ENCODE results near the gene GABPB1.

GABPB1 gene

DNA sequence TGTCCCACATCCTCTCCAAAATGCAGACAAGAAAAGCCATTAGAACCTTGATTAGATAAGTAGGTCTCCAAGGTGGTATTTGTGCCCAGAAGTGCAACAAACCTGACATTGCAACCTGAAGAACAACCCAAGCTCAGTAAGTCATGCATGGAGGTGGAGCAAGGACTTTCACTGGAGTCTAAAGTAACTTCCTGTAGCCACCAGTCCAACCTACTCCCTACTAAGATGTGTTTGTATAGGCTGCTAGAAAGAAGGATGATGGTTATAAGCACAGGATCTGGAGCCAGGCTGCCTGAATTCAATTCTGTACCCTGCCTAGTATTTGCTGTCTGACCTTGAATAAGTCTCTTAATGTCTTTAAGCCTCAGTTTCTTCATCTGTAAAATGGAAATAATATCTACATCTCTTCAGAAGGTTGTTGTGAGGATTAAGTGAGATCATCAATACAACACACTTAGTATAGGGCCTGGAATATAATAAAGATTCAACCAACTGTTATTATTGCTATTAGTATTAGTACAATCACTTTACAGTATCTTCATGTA, 121.7 kb downstream of the GABPB1 start:
- H3K27me3 ChIP-seq (ENCODE audit: control insufficient read depth in 2 of 2, insufficient read depth in 2 of 2, low read length in 2 of 2), result no peaks in the 10 kb centered on the region
- H3K4me3 ChIP-seq (ENCODE audit: low read length in 2 of 2), result no peak overlapping the region
- H3K4me1 ChIP-seq (ENCODE audit: control insufficient read depth in 2 of 2, insufficient read depth in 2 of 2, low read length in 2 of 2), result peaks cover 2 to 5% of the 10 kb centered on the region in 2 donors
- no peaks in the 10 kb centered on the region for H3K9me3 ChIP-seq (ENCODE audit: control insufficient read depth in 2 of 2, low read length in 2 of 2)
- H3K27ac ChIP-seq (ENCODE audit: low read depth in 2 of 2, low read length in 2 of 2), result peak overlapping the region; percentile 13 to 66
- no peak overlapping the region for H3K9ac ChIP-seq (ENCODE audit: low read depth in 1 of 2, low read length in 2 of 2)
- peaks cover 0 to 4% of the 10 kb centered on the region in 2 donors for H3K36me3 ChIP-seq (ENCODE audit: control insufficient read depth in 2 of 2, insufficient read depth in 2 of 2, low read length in 2 of 2)

GRCh38 chr15:50232791-50233190, 122.2 kb downstream of the GABPB1 start:
- H3K9me3 ChIP-seq (ENCODE audit: control insufficient read depth in 2 of 2, low read length in 2 of 2), result no peaks in the 10 kb centered on the region

DNA sequence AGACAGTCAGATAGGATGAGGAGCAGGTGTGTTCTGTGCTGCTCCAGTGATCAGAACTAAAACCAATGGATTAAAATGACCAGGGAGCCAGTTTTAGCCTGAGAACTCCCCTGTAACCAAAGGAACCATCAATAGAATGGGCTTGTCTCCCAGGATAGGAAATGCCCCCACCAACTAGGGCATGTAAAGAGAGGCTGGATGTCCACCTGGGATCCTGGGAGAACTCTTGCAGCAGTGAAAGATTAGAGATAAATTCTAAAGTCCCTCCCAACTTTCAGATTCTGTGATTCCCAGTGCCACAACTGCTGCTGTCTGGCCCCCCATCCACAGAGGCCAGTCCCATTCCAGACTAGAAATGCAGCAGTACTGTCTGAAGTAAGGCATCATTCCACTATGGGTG, 123.2 kb downstream of the GABPB1 start:
- Histone ChIP-seq H3K36me3 (ENCODE audit: control insufficient read depth in 2 of 2, insufficient read depth in 2 of 2, low read length in 2 of 2) (peaks cover 0 to 9% of the 10 kb centered on the region in 2 donors), H3K27ac (ENCODE audit: low read depth in 2 of 2, low read length in 2 of 2) (no peak overlapping the region), H3K9me3 (ENCODE audit: control insufficient read depth in 2 of 2, low read length in 2 of 2) (no peaks in the 10 kb centered on the region), H3K4me3 (ENCODE audit: low read length in 2 of 2) (no peak overlapping the region), H3K4me1 (ENCODE audit: control insufficient read depth in 2 of 2, insufficient read depth in 2 of 2, low read length in 2 of 2) (peaks cover 2 to 5% of the 10 kb centered on the region in 2 donors), H3K27me3 (ENCODE audit: control insufficient read depth in 2 of 2, insufficient read depth in 2 of 2, low read length in 2 of 2) (no peaks in the 10 kb centered on the region), H3K9ac (ENCODE audit: low read depth in 1 of 2, low read length in 2 of 2) (no peak overlapping the region)

More at GRCh38 chr15:50232791-50233190, 122.2 kb downstream of the GABPB1 start:
- no peak overlapping the region for H3K9ac ChIP-seq (ENCODE audit: low read depth in 1 of 2, low read length in 2 of 2)
- peaks cover 0 to 4% of the 10 kb centered on the region in 2 donors for H3K36me3 ChIP-seq (ENCODE audit: control insufficient read depth in 2 of 2, insufficient read depth in 2 of 2, low read length in 2 of 2)
- H3K27ac ChIP-seq (ENCODE audit: low read depth in 2 of 2, low read length in 2 of 2), result peak overlapping the region in 1 of 2 donors; percentile 11
- no peaks in the 10 kb centered on the region for H3K27me3 ChIP-seq (ENCODE audit: control insufficient read depth in 2 of 2, insufficient read depth in 2 of 2, low read length in 2 of 2)
- H3K4me3 ChIP-seq (ENCODE audit: low read length in 2 of 2), result no peak overlapping the region
- H3K4me1 ChIP-seq (ENCODE audit: control insufficient read depth in 2 of 2, insufficient read depth in 2 of 2, low read length in 2 of 2), result peaks cover 2 to 5% of the 10 kb centered on the region in 2 donors

DNA sequence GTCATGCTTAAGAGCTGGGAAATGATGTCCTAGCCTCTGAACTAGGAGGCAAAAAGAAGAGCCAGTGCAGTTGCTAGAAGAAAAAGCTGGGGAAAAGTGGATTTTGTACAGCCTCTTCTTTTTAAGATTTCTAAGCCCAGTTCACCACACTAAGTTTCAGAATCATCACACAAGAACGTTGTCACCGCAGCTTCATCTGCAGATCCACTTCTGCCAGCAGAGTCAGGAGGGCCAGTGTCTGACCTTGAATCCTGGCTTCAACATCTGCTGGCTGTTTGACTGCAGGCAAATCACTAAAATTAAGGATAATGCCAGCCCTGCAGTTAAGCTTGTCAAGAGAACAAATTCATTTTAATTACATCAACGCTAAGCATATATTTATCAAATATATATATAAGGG, 125.7 kb downstream of the GABPB1 start:
- H3K9me3 ChIP-seq (ENCODE audit: control insufficient read depth in 2 of 2, low read length in 2 of 2), result no peaks in the 10 kb centered on the region
- no peak overlapping the region for H3K27ac ChIP-seq (ENCODE audit: low read depth in 2 of 2, low read length in 2 of 2)
- H3K27me3 ChIP-seq (ENCODE audit: control insufficient read depth in 2 of 2, insufficient read depth in 2 of 2, low read length in 2 of 2), result no peaks in the 10 kb centered on the region
- peaks cover 2 to 5% of the 10 kb centered on the region in 2 donors for H3K4me1 ChIP-seq (ENCODE audit: control insufficient read depth in 2 of 2, insufficient read depth in 2 of 2, low read length in 2 of 2)
- no peak overlapping the region for H3K4me3 ChIP-seq (ENCODE audit: low read length in 2 of 2)
- H3K9ac ChIP-seq (ENCODE audit: low read depth in 1 of 2, low read length in 2 of 2), result no peak overlapping the region
- peaks cover 0 to 5% of the 10 kb centered on the region in 2 donors for H3K36me3 ChIP-seq (ENCODE audit: control insufficient read depth in 2 of 2, insufficient read depth in 2 of 2, low read length in 2 of 2)

- Histone ChIP-seq H3K27me3 (ENCODE audit: control insufficient read depth in 2 of 2, insufficient read depth in 2 of 2, low read length in 2 of 2) (no peaks in the 10 kb centered on the region), H3K4me1 (ENCODE audit: control insufficient read depth in 2 of 2, insufficient read depth in 2 of 2, low read length in 2 of 2) (peaks cover 2% of the 10 kb centered on the region in 2 donors), H3K9ac (ENCODE audit: low read depth in 1 of 2, low read length in 2 of 2) (no peak overlapping the region), H3K27ac (ENCODE audit: low read depth in 2 of 2, low read length in 2 of 2) (no peak overlapping the region), H3K36me3 (ENCODE audit: control insufficient read depth in 2 of 2, insufficient read depth in 2 of 2, low read length in 2 of 2) (peaks cover 0 to 5% of the 10 kb centered on the region in 2 donors), H3K4me3 (ENCODE audit: low read length in 2 of 2) (no peak overlapping the region), H3K9me3 (ENCODE audit: control insufficient read depth in 2 of 2, low read length in 2 of 2) (no peaks in the 10 kb centered on the region)
Observed at GRCh38 chr15:50228866-50229265, 126.1 kb downstream of the GABPB1 start.

DNA sequence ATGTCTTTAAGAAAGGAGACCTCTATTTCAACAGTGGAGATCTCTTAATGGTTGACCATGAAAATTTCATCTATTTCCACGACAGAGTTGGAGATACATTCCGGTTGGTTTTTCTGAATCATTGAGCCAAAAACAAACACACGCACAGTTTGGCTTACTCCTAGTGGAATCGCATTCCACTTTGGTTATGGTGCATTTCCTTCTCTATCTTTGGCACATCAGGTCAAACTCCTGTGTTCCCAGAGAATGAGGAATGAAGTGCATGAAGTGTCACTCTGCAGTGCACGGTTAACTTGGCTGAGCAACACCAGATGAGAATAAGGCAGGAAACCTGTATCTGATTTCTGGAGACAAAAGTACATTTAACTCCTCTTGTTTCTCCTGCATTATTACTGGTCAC, 127.9 kb downstream of the GABPB1 start:
- Histone ChIP-seq H3K4me3 (ENCODE audit: low read length in 2 of 2) (no peak overlapping the region), H3K9ac (ENCODE audit: low read depth in 1 of 2, low read length in 2 of 2) (no peak overlapping the region), H3K9me3 (ENCODE audit: control insufficient read depth in 2 of 2, low read length in 2 of 2) (no peaks in the 10 kb centered on the region), H3K27ac (ENCODE audit: low read depth in 2 of 2, low read length in 2 of 2) (no peak overlapping the region), H3K36me3 (ENCODE audit: control insufficient read depth in 2 of 2, insufficient read depth in 2 of 2, low read length in 2 of 2) (peaks cover 0 to 5% of the 10 kb centered on the region in 2 donors), H3K4me1 (ENCODE audit: control insufficient read depth in 2 of 2, insufficient read depth in 2 of 2, low read length in 2 of 2) (no peaks in the 10 kb centered on the region), H3K27me3 (ENCODE audit: control insufficient read depth in 2 of 2, insufficient read depth in 2 of 2, low read length in 2 of 2) (no peaks in the 10 kb centered on the region)

GRCh38 chr15:50225938-50226337, 129.1 kb downstream of the GABPB1 start:
- H3K27ac ChIP-seq (ENCODE audit: low read depth in 2 of 2, low read length in 2 of 2), result no peak overlapping the region
- H3K4me1 ChIP-seq (ENCODE audit: control insufficient read depth in 2 of 2, insufficient read depth in 2 of 2, low read length in 2 of 2), result peaks cover 0 to 4% of the 10 kb centered on the region in 2 donors
- H3K9me3 ChIP-seq (ENCODE audit: control insufficient read depth in 2 of 2, low read length in 2 of 2), result no peaks in the 10 kb centered on the region
- no peaks in the 10 kb centered on the region for H3K27me3 ChIP-seq (ENCODE audit: control insufficient read depth in 2 of 2, insufficient read depth in 2 of 2, low read length in 2 of 2)
- H3K36me3 ChIP-seq (ENCODE audit: control insufficient read depth in 2 of 2, insufficient read depth in 2 of 2, low read length in 2 of 2), result peaks cover 0 to 5% of the 10 kb centered on the region in 2 donors
- no peak overlapping the region for H3K4me3 ChIP-seq (ENCODE audit: low read length in 2 of 2)
- no peak overlapping the region for H3K9ac ChIP-seq (ENCODE audit: low read depth in 1 of 2, low read length in 2 of 2)

Measured in mucosa of rectum (tissue), 2 donors.